Transverse colon (tissue), 4 donors: Measurements from ENCODE around the gene PDXDC1. TPM values are rescaled to one million over a fixed set of nuclear protein-coding genes. Genes with fewer than 3 reads are reported as not detected.

ENCODE experiments used
- DNase-seq: peaks from one replicate; pipeline ENCODE4 v3.0.0-alpha.2; 2019
- H3K27ac ChIP-seq, 4 donors: fragments of 200-600 bp; sonication (generic); 2 replicates each; pipeline ENCODE4 v1.5.1; 2016 to 2018; ENCODE audit warnings: inconsistent platforms in 4 of 4
- H3K27me3 ChIP-seq: fragments of 200-600 bp; sonication (generic); 2 replicates; pipeline ENCODE4 v1.5.1; 2017; ENCODE audit warnings: inconsistent platforms
- H3K36me3 ChIP-seq, 4 donors: fragments of 200-600 bp; sonication (generic); 2 replicates each; pipeline ENCODE4 v1.5.1; 2017 to 2019; ENCODE audit warnings: inconsistent platforms in 4 of 4
- H3K4me1 ChIP-seq, 4 donors: fragments of 200-600 bp; sonication (generic); 2 replicates each; pipeline ENCODE4 v1.5.1; 2017 to 2020; ENCODE audit warnings: inconsistent platforms in 4 of 4
- H3K4me3 ChIP-seq, 4 donors: fragments of 200-600 bp; sonication (generic); 1 replicate in 1 of 4; 2 replicates in 3 of 4; pipeline versions ENCODE4 v1.5.1 to v1.6.1; 2017 to 2019; ENCODE audit warnings: inconsistent platforms in 4 of 4
- H3K9me3 ChIP-seq, 2 donors: fragments of 200-600 bp; sonication (generic); 2 replicates each; pipeline ENCODE4 v1.5.1; 2017 to 2019; ENCODE audit warnings: inconsistent platforms in 2 of 2
- EP300 ChIP-seq: sonication (generic); formaldehyde crosslinking; IDR thresholded peaks from one replicate; pipeline ENCODE4 v1.6.1; 2017; ENCODE audit warnings: antibody characterized with exemption, low read depth
- POLR2A ChIP-seq: fragments of 450-650 bp; IDR thresholded peaks from one replicate; pipeline ENCODE4 v1.6.1; 2016; ENCODE audit warnings: antibody characterized with exemption, mild to moderate bottlenecking, moderate library complexity
- POLR2AphosphoS5 ChIP-seq, 3 donors: sonication (generic); formaldehyde crosslinking; IDR thresholded peaks; one replicate each; pipeline ENCODE4 v1.6.1; 2016; ENCODE audit warnings: antibody characterized with exemption in 3 of 3
- WGBS, 2 donors: methylation state at CpG; one replicate each; pipeline ENCODE4 v1.1.5; 2018; ENCODE audit warnings: low coverage in 1 of 2; 5-methylcytosine and 5-hydroxymethylcytosine counted together
- in situ Hi-C, 4 donors: fragments of 200-750 bp; cut with MboI; loops; one replicate each; pipeline versions ENCODE4 v1.15.0 to v1.15.1; 2017; ENCODE audit warnings: low sequenced_read_pairs in 3 of 4, low pct_ligation_motif_present in 1 of 4, low pct_unique_long_range_greater_than_20kb in 1 of 4
- intact Hi-C: fragments of 100-400 bp; cut with DNase I; formaldehyde crosslinking; loops from one replicate; pipeline ENCODE4 v1.15.1; 2023; ENCODE audit warnings: low total_unique reads
- total RNA-seq, 4 donors: library from RNA; depleted of rRNA; stranded (reverse); fragments of >200 nt; gene quantifications; one replicate each; pipeline ENCODE4 v1.1.0, GENCODE V29; 2016
- TF ChIP-seq, protein P1 (sequence below), 5 experiments: fragments of 200-600 bp in 3 of 5; fragments of 450-650 bp in 2 of 5; sonication (generic) in 3 of 5; IDR thresholded peaks; 1 replicate in 2 of 5; 2 replicates in 3 of 5; pipeline ENCODE4 v1.5.1; 2016 to 2017; ENCODE audit warnings: antibody characterized with exemption in 5 of 5, inconsistent platforms in 3 of 5, mild to moderate bottlenecking in 2 of 5, moderate library complexity in 1 of 5

The PDXDC1 gene
- total RNA-seq, 4 donors from 2014 or later = 95.8 to 162 (median 133) TPM

DNA sequence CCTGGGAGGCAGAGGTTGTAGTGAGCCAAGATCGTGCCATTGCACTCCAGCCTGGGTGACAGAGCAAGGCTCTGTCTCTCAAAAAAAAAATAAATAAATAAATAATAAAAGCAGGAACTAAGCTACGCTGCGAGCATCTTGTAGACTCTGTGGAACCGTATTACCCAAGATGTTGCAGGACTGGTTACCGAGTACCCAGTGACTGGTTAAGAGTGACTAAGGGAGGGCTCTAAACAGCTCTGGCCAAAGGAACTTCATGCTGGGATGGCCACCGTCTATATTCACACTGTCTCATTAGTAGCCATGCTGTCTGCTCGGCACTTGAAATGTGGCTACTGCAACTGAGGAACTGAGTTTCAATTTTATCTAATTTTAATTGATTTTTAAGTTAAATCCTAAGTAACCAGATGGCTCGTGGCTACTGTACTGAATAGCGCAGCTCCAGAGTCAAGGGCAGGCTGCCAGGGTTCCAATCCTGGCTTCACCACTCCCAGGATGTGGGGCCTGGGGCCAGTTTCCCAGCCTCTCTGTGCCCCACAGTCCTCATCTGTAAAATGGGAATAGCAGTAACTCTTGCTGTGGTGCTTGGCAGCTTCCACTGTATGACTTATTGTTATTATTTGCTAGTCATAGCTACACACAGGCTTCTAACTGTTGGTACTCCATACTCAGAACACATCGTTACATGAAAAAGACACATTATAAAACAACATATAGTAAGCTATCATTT, 78.1 kb downstream of the PDXDC1 start:
- TF ChIP-seq EP300 (no peak), POLR2AphosphoS5 (IDR thresholded peaks at IDR 0.05) (no peak), POLR2A (no peak)
- TF ChIP-seq, protein P1, sequence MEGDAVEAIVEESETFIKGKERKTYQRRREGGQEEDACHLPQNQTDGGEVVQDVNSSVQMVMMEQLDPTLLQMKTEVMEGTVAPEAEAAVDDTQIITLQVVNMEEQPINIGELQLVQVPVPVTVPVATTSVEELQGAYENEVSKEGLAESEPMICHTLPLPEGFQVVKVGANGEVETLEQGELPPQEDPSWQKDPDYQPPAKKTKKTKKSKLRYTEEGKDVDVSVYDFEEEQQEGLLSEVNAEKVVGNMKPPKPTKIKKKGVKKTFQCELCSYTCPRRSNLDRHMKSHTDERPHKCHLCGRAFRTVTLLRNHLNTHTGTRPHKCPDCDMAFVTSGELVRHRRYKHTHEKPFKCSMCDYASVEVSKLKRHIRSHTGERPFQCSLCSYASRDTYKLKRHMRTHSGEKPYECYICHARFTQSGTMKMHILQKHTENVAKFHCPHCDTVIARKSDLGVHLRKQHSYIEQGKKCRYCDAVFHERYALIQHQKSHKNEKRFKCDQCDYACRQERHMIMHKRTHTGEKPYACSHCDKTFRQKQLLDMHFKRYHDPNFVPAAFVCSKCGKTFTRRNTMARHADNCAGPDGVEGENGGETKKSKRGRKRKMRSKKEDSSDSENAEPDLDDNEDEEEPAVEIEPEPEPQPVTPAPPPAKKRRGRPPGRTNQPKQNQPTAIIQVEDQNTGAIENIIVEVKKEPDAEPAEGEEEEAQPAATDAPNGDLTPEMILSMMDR (IDR thresholded peaks at IDR 0.05) = no peak
- 60 to 71% methylated on average over 1 to 10 of the region's 10 CpGs for WGBS, 2 donors

DNA sequence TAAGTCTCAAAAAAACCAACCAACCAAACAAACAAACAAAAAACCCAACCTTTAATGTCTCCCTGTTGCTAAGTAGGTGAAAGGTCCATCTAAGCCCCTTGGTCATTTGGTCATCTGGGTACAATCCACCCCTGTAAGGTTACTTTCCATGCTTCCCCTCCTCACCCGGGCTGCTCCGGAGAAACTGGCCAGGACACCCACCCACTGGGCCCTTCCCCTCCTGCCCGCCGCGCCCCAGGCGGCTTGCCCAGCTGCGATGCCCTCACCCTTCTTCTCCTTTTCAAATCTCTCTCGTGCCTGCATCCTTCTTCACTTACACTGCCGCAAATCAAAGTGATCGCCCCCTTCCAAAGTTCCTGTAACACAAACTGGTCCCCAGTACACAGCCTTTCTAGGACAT, 79.1 kb downstream of the PDXDC1 start:
- Histone ChIP-seq H3K4me1 (peaks cover 3 to 41% (median 23%) of the 10 kb centered on the region in 4 donors), H3K36me3 (no peaks in the 10 kb centered on the region), H3K9me3 (no peaks in the 10 kb centered on the region), H3K4me3 (no peak overlapping the region), H3K27me3 (no peaks in the 10 kb centered on the region), H3K27ac (peak overlapping the region in 1 of 4 donors; percentile 18)
- TF ChIP-seq POLR2A (no peak), POLR2AphosphoS5 (IDR thresholded peaks at IDR 0.05) (no peak)
- TF ChIP-seq, protein P1 (IDR thresholded peaks at IDR 0.05) = no peak
- WGBS, 2 donors = 62 to 86% methylated on average over 7 to 10 of the region's 10 CpGs
- intact Hi-C loops = loop anchor here (2.0 kb wide), 1 partner anchor 23 kb away; no protein-coding TSS in a partner anchor
- DNase-seq = no peak
- in situ Hi-C loops = no loop called here

More for the DNA sequence above, 78.1 kb downstream of the PDXDC1 start:
- DNase-seq = no peak
- Histone ChIP-seq H3K27ac (peak overlapping the region in 1 of 4 donors; percentile 14), H3K27me3 (no peaks in the 10 kb centered on the region), H3K4me3 (no peak overlapping the region), H3K36me3 (no peaks in the 10 kb centered on the region), H3K4me1 (peaks cover 3 to 36% (median 19%) of the 10 kb centered on the region in 4 donors), H3K9me3 (no peaks in the 10 kb centered on the region)
- in situ Hi-C loops (no loop called here), intact Hi-C loops (no loop called here)

DNA sequence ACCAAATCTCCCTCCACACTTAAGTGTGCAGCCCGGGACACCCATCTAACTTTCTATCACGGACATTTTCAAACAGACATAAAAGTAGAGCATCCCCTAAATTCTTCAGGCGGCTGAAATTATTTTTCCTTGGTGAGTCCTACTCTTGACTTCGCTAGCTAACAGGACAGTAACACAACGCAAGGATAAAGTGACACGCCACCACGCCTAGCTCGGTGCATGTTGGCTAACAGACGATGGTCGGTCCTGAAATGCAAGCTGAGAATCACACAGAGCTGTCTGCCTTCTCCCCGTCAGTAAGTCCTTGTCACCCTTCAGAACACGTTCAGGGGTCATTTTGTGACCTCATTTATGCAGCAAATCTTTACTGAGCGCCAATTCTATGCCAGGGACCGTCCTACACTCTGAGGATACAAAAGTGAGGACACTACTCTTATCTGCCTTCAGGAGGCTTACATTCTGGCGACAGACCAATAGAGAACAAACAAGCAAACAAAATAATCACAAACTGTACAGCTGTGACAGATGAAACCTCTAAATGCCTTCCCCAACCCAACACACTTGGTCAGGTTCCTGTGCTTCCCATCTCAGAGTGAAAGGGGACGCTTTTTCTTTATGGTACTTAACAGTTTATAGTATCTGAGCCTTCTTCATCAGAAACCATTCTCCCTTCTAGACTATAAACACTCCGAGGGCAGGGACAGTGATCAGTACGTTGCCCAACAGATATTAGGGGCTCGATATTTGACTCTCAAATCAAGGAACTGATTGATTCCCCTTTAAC, 79.7 kb downstream of the PDXDC1 start:
- no peaks in the 10 kb centered on the region for H3K9me3 ChIP-seq
- peak overlapping the region; percentile 80 to 99 (median 88) for H3K4me3 ChIP-seq
- H3K4me1 ChIP-seq = peaks cover 3 to 40% (median 23%) of the 10 kb centered on the region in 4 donors
- H3K27ac ChIP-seq = peak overlapping the region; percentile 80 to 93 (median 90)
- no peaks in the 10 kb centered on the region for H3K27me3 ChIP-seq
- H3K36me3 ChIP-seq = peaks cover 0 to 3% (median under 1%) of the 10 kb centered on the region in 4 donors
- in situ Hi-C loops = no loop called here
- intact Hi-C loops = loop anchor here (2.0 kb wide), 1 partner anchor 24 kb away; no protein-coding TSS in a partner anchor
- TF ChIP-seq EP300 (no peak), POLR2AphosphoS5 (IDR thresholded peaks at IDR 0.05) (no peak), POLR2A (no peak)
- TF ChIP-seq, protein P1 (IDR thresholded peaks at IDR 0.05) = no peak
- WGBS, 2 donors = 64 to 78% methylated on average over 12 to 19 of the region's 19 CpGs
- DNase-seq = no peak
